ENCODE measurements around the gene LSP1.
A peak's percentile ranks its signal among the peaks of the same experiment; 100 is the strongest.

LSP1 gene

DNA sequence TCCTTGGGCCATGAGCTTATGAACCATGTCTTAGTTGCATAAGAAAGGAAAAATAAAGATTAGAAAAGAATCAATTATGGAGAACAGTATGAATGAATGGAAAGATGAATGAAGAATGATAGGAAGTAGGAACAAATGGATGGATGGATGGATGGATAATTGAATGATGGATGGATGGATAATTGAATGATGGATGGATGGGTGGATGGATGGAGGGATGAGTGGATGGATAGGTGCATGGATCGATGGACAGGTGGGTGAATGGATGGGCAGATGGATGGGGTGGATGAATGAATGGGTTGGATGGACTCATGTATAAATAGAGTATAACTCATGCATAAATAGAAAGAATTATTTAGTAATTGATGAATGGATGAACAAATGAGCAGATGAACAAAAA is 7.2 kb downstream of the LSP1 start:
- in situ Hi-C loops (cut with HindIII; ENCODE audit: low sequenced_read_pairs) = no loop called here
- H3K4me3 ChIP-seq (ENCODE audit: low read depth, low read length) = no peak overlapping the region
- TF ChIP-seq, protein P1, sequence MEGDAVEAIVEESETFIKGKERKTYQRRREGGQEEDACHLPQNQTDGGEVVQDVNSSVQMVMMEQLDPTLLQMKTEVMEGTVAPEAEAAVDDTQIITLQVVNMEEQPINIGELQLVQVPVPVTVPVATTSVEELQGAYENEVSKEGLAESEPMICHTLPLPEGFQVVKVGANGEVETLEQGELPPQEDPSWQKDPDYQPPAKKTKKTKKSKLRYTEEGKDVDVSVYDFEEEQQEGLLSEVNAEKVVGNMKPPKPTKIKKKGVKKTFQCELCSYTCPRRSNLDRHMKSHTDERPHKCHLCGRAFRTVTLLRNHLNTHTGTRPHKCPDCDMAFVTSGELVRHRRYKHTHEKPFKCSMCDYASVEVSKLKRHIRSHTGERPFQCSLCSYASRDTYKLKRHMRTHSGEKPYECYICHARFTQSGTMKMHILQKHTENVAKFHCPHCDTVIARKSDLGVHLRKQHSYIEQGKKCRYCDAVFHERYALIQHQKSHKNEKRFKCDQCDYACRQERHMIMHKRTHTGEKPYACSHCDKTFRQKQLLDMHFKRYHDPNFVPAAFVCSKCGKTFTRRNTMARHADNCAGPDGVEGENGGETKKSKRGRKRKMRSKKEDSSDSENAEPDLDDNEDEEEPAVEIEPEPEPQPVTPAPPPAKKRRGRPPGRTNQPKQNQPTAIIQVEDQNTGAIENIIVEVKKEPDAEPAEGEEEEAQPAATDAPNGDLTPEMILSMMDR (IDR thresholded peaks at IDR 0.05; ENCODE audit: low read depth, low read length) = no peak

DNA sequence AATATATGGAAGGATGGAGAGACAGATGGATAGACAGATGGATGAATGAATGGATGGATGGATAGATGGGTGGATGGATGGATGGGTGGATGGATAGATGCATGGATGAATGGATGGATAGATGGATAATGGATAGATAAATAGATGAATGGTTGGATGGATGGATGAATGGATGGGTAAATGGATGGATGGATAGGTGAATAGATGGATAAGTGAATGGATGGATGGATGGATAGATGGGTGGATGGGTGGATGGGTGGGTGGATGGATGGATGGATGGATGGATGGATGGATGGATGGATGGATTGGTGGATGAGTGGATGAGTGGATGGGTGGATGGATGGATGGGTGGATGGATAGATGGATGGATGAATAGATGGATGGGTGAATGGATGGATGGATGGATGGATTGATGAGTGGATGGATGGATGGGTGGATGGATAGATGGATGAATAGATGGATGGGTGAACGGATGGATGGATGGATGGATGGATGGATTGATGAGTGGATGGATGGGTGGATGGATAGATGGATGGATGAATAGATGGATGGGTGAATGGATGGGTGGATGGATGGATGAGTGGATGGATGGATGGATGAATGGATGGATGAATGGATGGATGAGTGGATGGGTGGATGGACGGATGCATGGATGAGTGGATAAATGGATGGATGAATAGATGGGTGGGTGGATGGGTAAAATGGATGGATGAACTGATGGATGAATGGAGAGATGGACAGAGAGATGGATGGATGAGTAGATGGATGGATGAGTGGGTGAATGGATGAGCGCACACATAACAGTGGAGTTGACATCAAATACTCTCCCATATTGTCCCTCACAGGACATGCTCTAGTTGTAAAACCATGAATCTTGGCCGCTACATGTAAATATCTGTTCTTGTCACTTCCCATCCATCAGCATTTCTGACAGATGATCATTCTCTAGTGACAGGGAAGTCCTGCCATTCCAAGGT is 8.8 kb downstream of the LSP1 start:
- TF ChIP-seq, protein P1 (IDR thresholded peaks at IDR 0.05; ENCODE audit: low read depth, low read length) = no peak
- in situ Hi-C loops (cut with HindIII; ENCODE audit: low sequenced_read_pairs) = no loop called here
- no peak overlapping the region for H3K4me3 ChIP-seq (ENCODE audit: low read depth, low read length)
- no peak for DNase-seq (ENCODE audit: low read depth, low spot score)

More for the DNA sequence above, 7.2 kb downstream of the LSP1 start:
- DNase-seq (ENCODE audit: low read depth, low spot score) = no peak

DNA sequence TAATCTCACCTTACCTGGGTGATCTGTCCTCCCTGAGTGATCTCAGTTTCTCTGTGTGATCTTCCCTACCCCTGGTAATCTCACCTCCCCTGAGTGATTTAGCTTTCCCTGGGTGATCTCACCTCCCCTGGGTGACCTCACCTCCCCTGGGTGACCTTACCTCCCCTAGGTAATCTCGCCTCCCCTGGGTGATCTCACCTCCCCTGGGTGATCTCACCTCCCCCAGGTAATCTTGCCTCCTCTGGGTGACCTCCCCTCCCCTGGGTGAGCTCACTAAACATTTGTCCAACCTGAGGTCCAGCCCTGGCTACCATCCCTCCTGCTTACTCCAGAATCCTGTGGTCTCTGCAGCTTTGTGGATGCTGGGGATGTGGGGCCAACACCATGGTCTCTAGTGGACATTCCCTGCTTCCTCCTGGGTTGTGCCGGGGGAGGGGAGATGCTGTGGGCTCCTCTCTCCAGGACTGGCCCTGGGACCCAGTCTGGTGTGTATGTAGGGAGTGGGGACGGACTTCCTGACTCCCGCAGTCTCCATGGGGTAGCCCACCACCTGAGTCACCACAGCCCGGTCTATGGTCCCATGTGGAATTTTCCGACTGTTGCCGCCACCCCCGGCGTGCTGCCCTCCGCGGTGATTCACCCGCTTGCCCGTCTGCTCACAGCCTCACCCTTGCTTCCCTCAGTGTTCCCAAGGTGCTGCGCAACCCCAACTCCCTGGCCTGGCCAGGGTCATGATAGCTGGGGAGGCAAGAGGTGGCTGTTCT is 9.9 kb downstream of the LSP1 start:
- TF ChIP-seq, protein P1 (IDR thresholded peaks at IDR 0.05; ENCODE audit: low read depth, low read length) = no peak
- DNase-seq (ENCODE audit: low read depth, low spot score) = peak; percentile 68
- in situ Hi-C loops (cut with HindIII; ENCODE audit: low sequenced_read_pairs) = no loop called here
- no peak overlapping the region for H3K4me3 ChIP-seq (ENCODE audit: low read depth, low read length)

DNA sequence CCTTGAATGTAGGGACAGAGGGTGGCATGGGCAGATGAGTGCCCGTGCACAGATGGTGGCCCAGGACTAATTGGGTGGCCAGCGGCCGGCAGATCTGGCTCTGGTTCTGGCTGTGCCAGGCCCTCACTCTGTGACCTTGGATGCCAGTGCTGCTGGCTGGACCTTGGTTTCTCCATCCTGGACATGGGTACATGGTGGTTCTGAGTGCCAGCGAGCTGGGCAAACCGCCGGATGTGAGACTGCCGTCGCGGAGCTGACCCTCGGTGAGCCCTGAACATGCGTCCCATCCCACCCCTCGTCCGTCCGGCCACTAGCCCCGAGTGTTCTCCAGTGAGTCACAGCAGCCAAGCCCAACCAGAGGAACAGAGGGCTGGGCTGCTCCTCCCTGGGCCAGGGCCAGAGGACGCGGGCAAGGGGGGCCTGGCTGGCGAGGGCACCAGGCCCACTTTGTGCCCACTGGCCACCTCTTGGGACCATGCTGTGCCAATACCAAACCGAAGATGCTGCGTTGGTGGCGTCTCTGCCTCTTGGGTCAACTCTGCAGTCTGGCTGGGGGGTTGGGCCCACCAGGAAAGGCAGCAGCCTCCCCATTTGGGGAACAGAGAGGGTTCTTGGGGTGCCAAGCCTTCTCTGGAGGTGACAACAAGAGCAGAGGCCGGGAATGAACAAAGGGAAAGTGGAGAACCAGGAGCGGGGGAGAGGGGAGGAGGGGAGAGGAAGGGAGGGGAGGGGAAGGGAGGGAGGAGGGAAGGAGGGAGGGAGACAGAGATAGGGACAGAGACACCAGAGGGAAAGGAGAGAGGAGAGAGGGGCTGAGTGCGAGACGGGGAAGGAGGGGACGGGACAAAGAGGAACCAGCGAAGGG is 10.7 kb downstream of the LSP1 start:
- peak; percentile 92 for DNase-seq (ENCODE audit: low read depth, low spot score)
- no peak overlapping the region for H3K4me3 ChIP-seq (ENCODE audit: low read depth, low read length)
- in situ Hi-C loops (cut with HindIII; ENCODE audit: low sequenced_read_pairs) = no loop called here
- TF ChIP-seq, protein P1 (IDR thresholded peaks at IDR 0.05; ENCODE audit: low read depth, low read length) = no peak

DNA sequence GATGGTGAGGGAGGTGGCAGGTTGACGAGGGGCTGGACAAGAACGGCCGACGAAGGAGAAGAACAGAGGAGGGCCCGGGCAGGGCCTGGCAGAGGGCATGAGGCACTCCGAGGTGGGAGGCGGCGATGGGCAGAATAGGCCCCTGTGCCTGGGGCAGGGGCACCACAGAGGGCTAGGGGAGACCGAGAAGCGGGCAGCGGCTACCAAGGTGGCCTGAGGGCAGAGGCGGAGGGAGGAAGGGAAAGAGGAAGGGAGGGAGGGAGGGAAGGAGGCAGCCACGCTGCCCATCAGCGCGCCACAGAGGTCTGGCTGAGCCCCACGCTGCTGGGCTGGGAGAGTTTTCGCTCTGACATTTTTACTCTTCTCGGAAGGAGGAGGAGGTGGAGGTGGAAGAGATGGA is 11.3 kb downstream of the LSP1 start:
- DNase-seq (ENCODE audit: low read depth, low spot score) = no peak
- in situ Hi-C loops (cut with HindIII; ENCODE audit: low sequenced_read_pairs) = no loop called here
- no peak overlapping the region for H3K4me3 ChIP-seq (ENCODE audit: low read depth, low read length)
- TF ChIP-seq, protein P1 (IDR thresholded peaks at IDR 0.05; ENCODE audit: low read depth, low read length) = no peak

Data from astrocyte of the spinal cord (primary cell).